Stimulated activated CD4-positive, alpha-beta T cell treated with anti-CD3 and anti-CD28 coated beads, Interleukin-12 subunit alpha, Interleukin-12 subunit beta, amount 100 ng/mL, for 24 hours (primary cell): ENCODE results near the gene GRHL3.
"Not testable (repeated sequence)": the region's sequence is repeated elsewhere in the genome, so short reads cannot be mapped to it uniquely, and the experiment has no call there.

Experiments used
- DNase-seq, 2 experiments: peaks; one replicate each; pipeline ENCODE4 v3.0.0-alpha.2; 2020; ENCODE audit warnings: low read depth in 2 of 2

GRHL3 gene

GRCh38 chr1:24319312-24319863 lies at the start of gene GRHL3:
Gene GRHL3, plus strand, starts transcription at chr1:24319357. Its CDS starts 195 bp downstream, at chr1:24319552.
- no peak for DNase-seq

GRCh38 chr1:24274203-24275103 lies 44.7 kb upstream of the GRHL3 start:
- DNase-seq, result not testable (repeated sequence)

- DNase-seq, result no peak
These were observed 44.1 kb upstream of the GRHL3 start for GRCh38 chr1:24275104-24275410.

- DNase-seq, result no peak
These were observed 43.6 kb upstream of the GRHL3 start for GRCh38 chr1:24275510-24275909.

GRCh38 chr1:24276791-24277190 lies 42.4 kb upstream of the GRHL3 start:
- DNase-seq, result no peak

GRCh38 chr1:24277420-24278169 lies 41.6 kb upstream of the GRHL3 start:
- no peak for DNase-seq

- no peak for DNase-seq
These were observed 40.4 kb upstream of the GRHL3 start for GRCh38 chr1:24278726-24279125.

GRCh38 chr1:24279590-24280232 lies 39.4 kb upstream of the GRHL3 start:
- DNase-seq, result no peak

GRCh38 chr1:24281591-24281990 lies 37.6 kb upstream of the GRHL3 start:
- no peak for DNase-seq

GRCh38 chr1:24282491-24282890 lies 36.7 kb upstream of the GRHL3 start:
- DNase-seq, result no peak

GRCh38 chr1:24283326-24284155 lies 35.6 kb upstream of the GRHL3 start:
- no peak for DNase-seq

GRCh38 chr1:24284156-24284471 lies 35.0 kb upstream of the GRHL3 start:
- DNase-seq, result no peak

- no peak for DNase-seq
These were observed 33.9 kb upstream of the GRHL3 start for GRCh38 chr1:24285231-24285630.

GRCh38 chr1:24286246-24287010 lies 32.7 kb upstream of the GRHL3 start:
- no peak for DNase-seq

GRCh38 chr1:24287779-24288178 lies 31.4 kb upstream of the GRHL3 start:
- not testable (repeated sequence) for DNase-seq

- DNase-seq, result no peak
These were observed 30.7 kb upstream of the GRHL3 start for GRCh38 chr1:24288479-24288878.

GRCh38 chr1:24289937-24290595 lies 29.1 kb upstream of the GRHL3 start:
- no peak for DNase-seq

GRCh38 chr1:24290933-24291487 lies 28.1 kb upstream of the GRHL3 start:
- DNase-seq, result no peak

- no peak for DNase-seq
These were observed 27.1 kb upstream of the GRHL3 start for GRCh38 chr1:24292103-24292502.

GRCh38 chr1:24292887-24293286 lies 26.3 kb upstream of the GRHL3 start:
- no peak for DNase-seq
